SK-N-SH treated with all-trans-retinoic acid at 6 μM for 48 hours (cell line): ENCODE results near the gene GCSAM.

Source experiments
- ATAC-seq: fragments of 200-7000 bp; cut with Tn5 transposase; 3 replicates; pipeline ENCODE4 v1.9.1; 2020; ENCODE audit warnings: mild to moderate bottlenecking, moderate library complexity
- ARNTL ChIP-seq: fragments of 450-650 bp; formaldehyde crosslinking; IDR thresholded peaks from 2 replicates; pipeline ENCODE4 v1.5.0; 2020; ENCODE audit warnings: low read depth, mild to moderate bottlenecking, moderate library complexity, borderline replicate concordance
- BACH2 ChIP-seq: fragments of 250-450 bp; sonication (Bioruptor Pico); IDR thresholded peaks from 2 replicates; pipeline ENCODE4 v1.9.0; 2021; ENCODE audit warnings: mild to moderate bottlenecking, borderline replicate concordance
- CSDC2 ChIP-seq: fragments of 250-450 bp; sonication (Bioruptor Pico); IDR thresholded peaks from 2 replicates; pipeline ENCODE4 v1.5.0; 2020; ENCODE audit warnings: mild to moderate bottlenecking, moderate library complexity
- GLIS3 ChIP-seq: fragments of 250-450 bp; sonication (Bioruptor Pico); IDR thresholded peaks from 2 replicates; pipeline ENCODE4 v1.5.0; 2020; ENCODE audit warnings: mild to moderate bottlenecking, moderate library complexity
- PPARA ChIP-seq: fragments of 250-450 bp; sonication (Bioruptor Pico); IDR thresholded peaks from 2 replicates; pipeline ENCODE4 v1.5.0; 2020; ENCODE audit warnings: mild to moderate bottlenecking, borderline replicate concordance
- RARB ChIP-seq: fragments of 250-450 bp; sonication (Bioruptor Pico); IDR thresholded peaks from 2 replicates; pipeline ENCODE4 v1.8.0; 2021; ENCODE audit warnings: mild to moderate bottlenecking, moderate library complexity
- SNAI2 ChIP-seq: fragments of 250-450 bp; sonication (Bioruptor Pico); IDR thresholded peaks from 2 replicates; pipeline ENCODE4 v1.5.0; 2020; ENCODE audit warnings: mild to moderate bottlenecking, moderate library complexity
- ZC3H10 ChIP-seq: fragments of 250-450 bp; sonication (Bioruptor Pico); IDR thresholded peaks from 2 replicates; pipeline ENCODE4 v1.5.1; 2021; ENCODE audit warnings: mild to moderate bottlenecking, moderate library complexity
- ZFP3 ChIP-seq: fragments of 250-450 bp; sonication (Bioruptor Pico); IDR thresholded peaks from 2 replicates; pipeline ENCODE4 v1.5.0; 2020; ENCODE audit warnings: mild to moderate bottlenecking, moderate library complexity
- ZNF565 ChIP-seq: fragments of 450-650 bp; formaldehyde crosslinking; conservative IDR thresholded peaks from 2 replicates; pipeline ENCODE4 v1.5.0; 2020; ENCODE audit warnings: low read depth, mild to moderate bottlenecking, moderate library complexity
- ZNF70 ChIP-seq: fragments of 450-650 bp; formaldehyde crosslinking; IDR thresholded peaks from 2 replicates; pipeline ENCODE4 v1.5.0; 2020; ENCODE audit warnings: mild to moderate bottlenecking, moderate library complexity
- ZNF8 ChIP-seq: fragments of 450-650 bp; formaldehyde crosslinking; IDR thresholded peaks from 2 replicates; pipeline ENCODE4 v1.5.0; 2020; ENCODE audit warnings: mild to moderate bottlenecking, moderate library complexity
- TF ChIP-seq, protein P1 (sequence below): fragments of 250-450 bp; sonication (Bioruptor Pico); IDR thresholded peaks from 2 replicates; pipeline ENCODE4 v1.5.1; 2021; ENCODE audit warnings: mild to moderate bottlenecking, moderate library complexity
- TF ChIP-seq, protein P2 (sequence below): fragments of 250-450 bp; sonication (Bioruptor Pico); IDR thresholded peaks from 2 replicates; pipeline ENCODE4 v1.8.0; 2021; ENCODE audit warnings: low read depth, mild to moderate bottlenecking, moderate library complexity, borderline replicate concordance
- TF ChIP-seq, protein P3 (sequence below): fragments of 250-450 bp; sonication (Bioruptor Pico); IDR thresholded peaks from 2 replicates; pipeline ENCODE4 v1.5.0; 2020; ENCODE audit warnings: mild to moderate bottlenecking, moderate library complexity
- TF ChIP-seq, protein P4 (sequence below): fragments of 250-450 bp; sonication (Bioruptor Pico); IDR thresholded peaks from 2 replicates; pipeline ENCODE4 v1.8.0; 2020; ENCODE audit warnings: mild to moderate bottlenecking, moderate library complexity, borderline replicate concordance
- TF ChIP-seq, protein P5 (sequence below): fragments of 250-450 bp; sonication (Bioruptor Pico); IDR thresholded peaks from 2 replicates; pipeline ENCODE4 v1.5.1; 2020; ENCODE audit warnings: low read depth, mild to moderate bottlenecking, moderate library complexity

The GCSAM gene

DNA sequence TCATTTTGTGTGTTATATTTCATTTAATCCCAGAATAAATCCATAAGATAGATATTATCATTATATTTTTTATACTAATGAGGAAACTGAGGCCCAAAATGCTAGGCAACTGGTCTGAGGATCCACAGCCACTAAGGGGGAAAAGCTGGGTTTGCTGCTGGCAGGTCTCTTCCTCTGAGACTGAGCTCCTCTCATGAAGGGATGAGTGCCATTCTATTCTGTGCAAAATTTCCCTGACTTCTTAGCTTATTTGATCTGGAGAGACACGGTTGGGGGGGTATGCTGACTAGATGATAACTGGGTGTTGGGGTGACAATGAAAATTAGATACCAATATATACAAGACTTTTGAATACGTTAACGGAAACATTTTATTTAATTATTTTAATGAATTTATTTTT, 1.9 kb downstream of the GCSAM start:
- no peak for ATAC-seq
- no peak for TF ChIP-seq GLIS3 (CRISPR knock-in tag)
- TF ChIP-seq, protein P1, sequence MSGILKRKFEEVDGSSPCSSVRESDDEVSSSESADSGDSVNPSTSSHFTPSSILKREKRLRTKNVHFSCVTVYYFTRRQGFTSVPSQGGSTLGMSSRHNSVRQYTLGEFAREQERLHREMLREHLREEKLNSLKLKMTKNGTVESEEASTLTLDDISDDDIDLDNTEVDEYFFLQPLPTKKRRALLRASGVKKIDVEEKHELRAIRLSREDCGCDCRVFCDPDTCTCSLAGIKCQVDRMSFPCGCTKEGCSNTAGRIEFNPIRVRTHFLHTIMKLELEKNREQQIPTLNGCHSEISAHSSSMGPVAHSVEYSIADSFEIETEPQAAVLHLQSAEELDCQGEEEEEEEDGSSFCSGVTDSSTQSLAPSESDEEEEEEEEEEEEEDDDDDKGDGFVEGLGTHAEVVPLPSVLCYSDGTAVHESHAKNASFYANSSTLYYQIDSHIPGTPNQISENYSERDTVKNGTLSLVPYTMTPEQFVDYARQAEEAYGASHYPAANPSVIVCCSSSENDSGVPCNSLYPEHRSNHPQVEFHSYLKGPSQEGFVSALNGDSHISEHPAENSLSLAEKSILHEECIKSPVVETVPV (CRISPR knock-in tag) = no peak
- no peak for TF ChIP-seq ZNF565
- TF ChIP-seq ZC3H10 (CRISPR knock-in tag) = no peak
- TF ChIP-seq, protein P2, sequence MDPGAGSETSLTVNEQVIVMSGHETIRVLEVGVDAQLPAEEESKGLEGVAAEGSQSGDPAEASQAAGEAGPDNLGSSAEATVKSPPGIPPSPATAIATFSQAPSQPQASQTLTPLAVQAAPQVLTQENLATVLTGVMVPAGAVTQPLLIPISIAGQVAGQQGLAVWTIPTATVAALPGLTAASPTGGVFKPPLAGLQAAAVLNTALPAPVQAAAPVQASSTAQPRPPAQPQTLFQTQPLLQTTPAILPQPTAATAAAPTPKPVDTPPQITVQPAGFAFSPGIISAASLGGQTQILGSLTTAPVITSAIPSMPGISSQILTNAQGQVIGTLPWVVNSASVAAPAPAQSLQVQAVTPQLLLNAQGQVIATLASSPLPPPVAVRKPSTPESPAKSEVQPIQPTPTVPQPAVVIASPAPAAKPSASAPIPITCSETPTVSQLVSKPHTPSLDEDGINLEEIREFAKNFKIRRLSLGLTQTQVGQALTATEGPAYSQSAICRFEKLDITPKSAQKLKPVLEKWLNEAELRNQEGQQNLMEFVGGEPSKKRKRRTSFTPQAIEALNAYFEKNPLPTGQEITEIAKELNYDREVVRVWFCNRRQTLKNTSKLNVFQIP = no peak

DNA sequence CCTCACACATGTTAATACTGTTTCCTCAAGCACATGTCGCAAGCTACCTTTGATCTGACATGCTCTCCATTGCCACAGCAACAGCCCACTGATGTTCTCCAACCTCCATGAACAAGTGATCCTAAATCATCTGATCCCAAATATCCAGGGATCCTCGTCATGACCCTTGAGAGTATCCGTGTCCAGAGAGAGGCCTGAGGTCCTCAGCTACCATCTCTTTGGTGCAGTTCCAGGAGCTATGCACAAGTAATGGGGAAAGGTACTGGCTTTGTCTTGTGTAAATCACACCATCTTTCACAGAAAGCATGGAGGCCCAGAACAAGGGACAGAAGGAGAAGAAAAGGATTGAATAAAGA, 2.4 kb downstream of the GCSAM start:
- no peak for TF ChIP-seq CSDC2 (CRISPR knock-in tag)
- TF ChIP-seq, protein P3, sequence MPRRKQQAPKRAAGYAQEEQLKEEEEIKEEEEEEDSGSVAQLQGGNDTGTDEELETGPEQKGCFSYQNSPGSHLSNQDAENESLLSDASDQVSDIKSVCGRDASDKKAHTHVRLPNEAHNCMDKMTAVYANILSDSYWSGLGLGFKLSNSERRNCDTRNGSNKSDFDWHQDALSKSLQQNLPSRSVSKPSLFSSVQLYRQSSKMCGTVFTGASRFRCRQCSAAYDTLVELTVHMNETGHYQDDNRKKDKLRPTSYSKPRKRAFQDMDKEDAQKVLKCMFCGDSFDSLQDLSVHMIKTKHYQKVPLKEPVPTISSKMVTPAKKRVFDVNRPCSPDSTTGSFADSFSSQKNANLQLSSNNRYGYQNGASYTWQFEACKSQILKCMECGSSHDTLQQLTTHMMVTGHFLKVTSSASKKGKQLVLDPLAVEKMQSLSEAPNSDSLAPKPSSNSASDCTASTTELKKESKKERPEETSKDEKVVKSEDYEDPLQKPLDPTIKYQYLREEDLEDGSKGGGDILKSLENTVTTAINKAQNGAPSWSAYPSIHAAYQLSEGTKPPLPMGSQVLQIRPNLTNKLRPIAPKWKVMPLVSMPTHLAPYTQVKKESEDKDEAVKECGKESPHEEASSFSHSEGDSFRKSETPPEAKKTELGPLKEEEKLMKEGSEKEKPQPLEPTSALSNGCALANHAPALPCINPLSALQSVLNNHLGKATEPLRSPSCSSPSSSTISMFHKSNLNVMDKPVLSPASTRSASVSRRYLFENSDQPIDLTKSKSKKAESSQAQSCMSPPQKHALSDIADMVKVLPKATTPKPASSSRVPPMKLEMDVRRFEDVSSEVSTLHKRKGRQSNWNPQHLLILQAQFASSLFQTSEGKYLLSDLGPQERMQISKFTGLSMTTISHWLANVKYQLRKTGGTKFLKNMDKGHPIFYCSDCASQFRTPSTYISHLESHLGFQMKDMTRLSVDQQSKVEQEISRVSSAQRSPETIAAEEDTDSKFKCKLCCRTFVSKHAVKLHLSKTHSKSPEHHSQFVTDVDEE (CRISPR knock-in tag) = no peak
- no peak for TF ChIP-seq GLIS3 (CRISPR knock-in tag)
- TF ChIP-seq, protein P4, sequence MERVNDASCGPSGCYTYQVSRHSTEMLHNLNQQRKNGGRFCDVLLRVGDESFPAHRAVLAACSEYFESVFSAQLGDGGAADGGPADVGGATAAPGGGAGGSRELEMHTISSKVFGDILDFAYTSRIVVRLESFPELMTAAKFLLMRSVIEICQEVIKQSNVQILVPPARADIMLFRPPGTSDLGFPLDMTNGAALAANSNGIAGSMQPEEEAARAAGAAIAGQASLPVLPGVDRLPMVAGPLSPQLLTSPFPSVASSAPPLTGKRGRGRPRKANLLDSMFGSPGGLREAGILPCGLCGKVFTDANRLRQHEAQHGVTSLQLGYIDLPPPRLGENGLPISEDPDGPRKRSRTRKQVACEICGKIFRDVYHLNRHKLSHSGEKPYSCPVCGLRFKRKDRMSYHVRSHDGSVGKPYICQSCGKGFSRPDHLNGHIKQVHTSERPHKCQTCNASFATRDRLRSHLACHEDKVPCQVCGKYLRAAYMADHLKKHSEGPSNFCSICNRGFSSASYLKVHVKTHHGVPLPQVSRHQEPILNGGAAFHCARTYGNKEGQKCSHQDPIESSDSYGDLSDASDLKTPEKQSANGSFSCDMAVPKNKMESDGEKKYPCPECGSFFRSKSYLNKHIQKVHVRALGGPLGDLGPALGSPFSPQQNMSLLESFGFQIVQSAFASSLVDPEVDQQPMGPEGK (CRISPR knock-in tag) = no peak
- no peak for TF ChIP-seq PPARA (CRISPR knock-in tag)
- TF ChIP-seq, protein P2 = no peak
- no peak for TF ChIP-seq RARB (CRISPR knock-in tag)
- TF ChIP-seq ZNF565 = no peak

DNA sequence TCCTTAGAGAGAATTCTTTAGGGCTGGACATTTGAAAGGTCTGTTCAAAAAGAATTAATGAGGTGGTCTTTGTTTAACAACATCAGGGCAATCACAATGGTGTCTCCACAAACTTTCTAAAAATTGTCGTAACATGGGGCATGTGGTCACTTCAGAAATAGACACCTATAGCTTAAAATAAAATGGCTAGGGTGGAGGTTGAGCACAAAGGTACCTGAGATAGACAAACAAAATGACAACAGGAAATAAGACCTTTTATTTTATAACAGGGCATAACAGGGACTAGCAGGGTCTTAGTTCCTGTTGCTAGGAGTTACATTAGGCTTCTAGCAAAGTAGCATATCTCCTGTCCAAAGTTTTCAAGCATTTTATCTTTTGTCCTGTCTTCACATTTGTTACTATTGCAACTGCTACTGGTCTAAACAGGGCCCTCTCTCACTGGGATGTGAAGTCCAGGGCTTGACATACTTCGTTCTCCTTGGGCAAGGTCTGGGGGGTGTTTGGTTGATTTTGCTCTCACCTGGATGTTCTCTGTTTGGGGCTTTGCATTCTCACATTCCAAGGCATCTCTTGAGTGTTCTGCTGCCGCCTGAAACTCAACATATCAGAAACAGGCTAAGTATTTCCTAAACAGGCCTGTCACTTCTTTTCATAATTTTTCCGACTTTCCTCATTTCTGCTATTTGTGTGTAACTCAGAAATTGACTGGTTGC, 3.0 kb downstream of the GCSAM start:
- ATAC-seq = no peak
- TF ChIP-seq ZNF70 (no peak), ZFP3 (CRISPR knock-in tag) (no peak), SNAI2 (CRISPR knock-in tag) (no peak), PPARA (CRISPR knock-in tag) (no peak)
- TF ChIP-seq, protein P4 (CRISPR knock-in tag) = no peak

More for the DNA sequence above, 2.4 kb downstream of the GCSAM start:
- no peak for ATAC-seq

DNA sequence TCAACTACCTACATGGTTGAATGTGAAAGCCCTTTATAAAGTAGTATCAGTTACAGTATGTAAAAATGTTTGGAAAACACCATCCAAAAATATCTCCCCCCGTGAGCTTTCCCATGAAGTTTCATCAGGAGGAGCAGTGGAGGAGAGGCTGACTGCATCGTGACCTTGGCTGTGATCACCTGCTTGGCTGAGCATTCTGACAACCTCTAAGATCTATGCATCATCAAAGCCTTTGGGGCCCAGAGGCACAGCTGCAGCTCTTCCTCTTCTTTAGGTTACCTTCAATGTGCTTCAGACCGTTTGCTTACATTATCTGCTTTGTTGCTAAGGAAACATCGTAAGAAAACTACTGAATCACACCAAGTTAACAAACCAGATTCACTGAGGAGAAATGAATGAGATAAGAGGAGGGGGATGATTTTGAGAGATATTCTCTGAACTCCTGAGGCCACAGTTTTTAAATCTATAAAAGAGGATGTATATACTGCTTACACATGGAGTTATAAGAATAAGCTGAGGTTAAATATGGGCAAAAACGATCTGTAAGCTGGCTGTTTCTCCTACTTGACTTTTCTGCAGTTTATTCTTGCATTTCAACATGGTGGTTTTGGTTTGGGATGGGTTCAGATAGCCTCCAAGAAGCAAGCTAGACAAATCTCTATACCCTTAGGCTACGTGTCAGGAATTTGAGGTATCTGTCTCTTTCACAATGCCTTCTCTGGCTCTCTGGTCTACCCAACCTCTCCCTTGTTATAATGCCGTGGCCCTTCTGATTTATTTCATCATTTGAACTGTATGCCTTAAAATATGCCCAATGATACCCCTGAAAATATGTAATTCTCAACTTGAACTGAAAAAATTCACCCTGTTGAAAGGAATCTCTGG, 4.0 kb downstream of the GCSAM start:
- ATAC-seq = no peak
- TF ChIP-seq PPARA (CRISPR knock-in tag) = no peak
- TF ChIP-seq, protein P5, sequence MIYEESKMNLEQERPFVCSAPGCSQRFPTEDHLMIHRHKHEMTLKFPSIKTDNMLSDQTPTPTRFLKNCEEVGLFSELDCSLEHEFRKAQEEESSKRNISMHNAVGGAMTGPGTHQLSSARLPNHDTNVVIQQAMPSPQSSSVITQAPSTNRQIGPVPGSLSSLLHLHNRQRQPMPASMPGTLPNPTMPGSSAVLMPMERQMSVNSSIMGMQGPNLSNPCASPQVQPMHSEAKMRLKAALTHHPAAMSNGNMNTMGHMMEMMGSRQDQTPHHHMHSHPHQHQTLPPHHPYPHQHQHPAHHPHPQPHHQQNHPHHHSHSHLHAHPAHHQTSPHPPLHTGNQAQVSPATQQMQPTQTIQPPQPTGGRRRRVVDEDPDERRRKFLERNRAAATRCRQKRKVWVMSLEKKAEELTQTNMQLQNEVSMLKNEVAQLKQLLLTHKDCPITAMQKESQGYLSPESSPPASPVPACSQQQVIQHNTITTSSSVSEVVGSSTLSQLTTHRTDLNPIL = no peak
- no peak for TF ChIP-seq BACH2 (CRISPR knock-in tag)
- no peak for TF ChIP-seq ARNTL
- TF ChIP-seq RARB (CRISPR knock-in tag) = no peak
- no peak for TF ChIP-seq ZNF8
- TF ChIP-seq, protein P3 (CRISPR knock-in tag) = no peak
